ENCODE data around the gene PCMTD2. TPM values are rescaled to one million over a fixed set of nuclear protein-coding genes. Genes with fewer than 3 reads are reported as not detected.

PCMTD2 gene
- total and polyA plus RNA-seq, 2 of the 13 experiments (the other 11 are each of a cell fraction or from before 2014, with no cell fraction given) = 47.0 to 76.9 TPM

- TF ChIP-seq HBP1 (CRISPR knock-in tag; IDR thresholded peaks at IDR 0.05; ENCODE audit: low read depth) (no peak), ZNF83 (CRISPR knock-in tag; IDR thresholded peaks at IDR 0.05; ENCODE audit: borderline replicate concordance) (no peak), ZNF501 (CRISPR knock-in tag; IDR thresholded peaks at IDR 0.05) (no peak; the same call in 1 of the 2 replicates), KLF6 (CRISPR knock-in tag; IDR thresholded peaks at IDR 0.05) (no peak), ZNF772 (CRISPR knock-in tag; IDR thresholded peaks at IDR 0.05) (no peak), ZNF563 (CRISPR knock-in tag; IDR thresholded peaks at IDR 0.05) (peak; percentile 70; the same call in 1 of the 2 replicates), STAG1 (CRISPR knock-in tag; IDR thresholded peaks at IDR 0.05) (no peak; the same call in 1 of the 2 replicates), ETV5 (CRISPR knock-in tag; IDR thresholded peaks at IDR 0.05; ENCODE audit: borderline replicate concordance) (peak; percentile 18; the same call in 1 of the 2 replicates), RFX5 (IDR thresholded peaks at IDR 0.05; ENCODE audit: low read depth, low read length) (no peak), ZNF747 (CRISPR knock-in tag; IDR thresholded peaks at IDR 0.05; ENCODE audit: borderline replicate concordance) (no peak), ZFP1 (CRISPR knock-in tag; IDR thresholded peaks at IDR 0.05) (no peak), HDAC6 (IDR thresholded peaks at IDR 0.05; ENCODE audit: low read depth, low read length) (no peak), KMT2B (CRISPR knock-in tag; IDR thresholded peaks at IDR 0.05) (no peak), ZNF530 (CRISPR knock-in tag; IDR thresholded peaks at IDR 0.05; ENCODE audit: low read depth) (no peak), ZNF10 (CRISPR knock-in tag; IDR thresholded peaks at IDR 0.05; ENCODE audit: borderline replicate concordance, low read depth) (no peak), RNF2 (conservative IDR thresholded peaks at IDR 0.05; ENCODE audit: low read depth) (no peak)
These were observed 34.5 kb upstream of the PCMTD2 start (continued) for GRCh38 chr20:64220891-64221527.
